Effector memory CD4-positive, alpha-beta T cell (primary cell): ENCODE data around the gene HEPHL1.

ENCODE experiments used
- DNase-seq, 3 donors: peaks; one replicate each; pipeline ENCODE4 v3.0.0-alpha.2; 2020
- H3K27ac ChIP-seq: 2 replicates; pipeline ENCODE4 v1.7.0; 2013; ENCODE audit warnings: mild to moderate bottlenecking, low read length, moderate library complexity; ENCODE audit not compliant: insufficient read depth, poor library complexity, severe bottlenecking
- H3K27me3 ChIP-seq: replicated peaks from 2 replicates; pipeline ENCODE4 v1.7.0; 2013; ENCODE audit warnings: mild to moderate bottlenecking, low read length; ENCODE audit not compliant: insufficient read depth, control insufficient read depth, poor library complexity, severe bottlenecking
- H3K36me3 ChIP-seq: 2 replicates; pipeline ENCODE4 v1.7.0; 2013; ENCODE audit warnings: mild to moderate bottlenecking, low read length, moderate library complexity; ENCODE audit not compliant: control insufficient read depth, insufficient read depth
- H3K4me1 ChIP-seq: 2 replicates; pipeline ENCODE4 v1.7.0; 2013; ENCODE audit warnings: low read length, mild to moderate bottlenecking; ENCODE audit not compliant: control insufficient read depth, insufficient read depth, poor library complexity, severe bottlenecking
- H3K4me3 ChIP-seq: 2 replicates; pipeline ENCODE4 v1.7.0; 2013; ENCODE audit warnings: low read length, low read depth, mild to moderate bottlenecking; ENCODE audit not compliant: insufficient read depth, poor library complexity, severe bottlenecking
- H3K9me3 ChIP-seq: 2 replicates; pipeline ENCODE4 v1.7.0; 2013; ENCODE audit warnings: mild to moderate bottlenecking, low read length, moderate library complexity; ENCODE audit not compliant: control insufficient read depth

Gene HEPHL1

GRCh38 chr11:94017446-94017845 is 3.7 kb upstream of the HEPHL1 start:
- H3K9me3 ChIP-seq = no peaks in the 10 kb centered on the region
- DNase-seq = no peak
- no peaks in the 10 kb centered on the region for H3K4me1 ChIP-seq
- H3K27ac ChIP-seq = no peak overlapping the region
- no peaks in the 10 kb centered on the region for H3K36me3 ChIP-seq
- H3K4me3 ChIP-seq = no peak overlapping the region
- no peaks in the 10 kb centered on the region for H3K27me3 ChIP-seq

- H3K4me3 ChIP-seq = no peak overlapping the region
- H3K4me1 ChIP-seq = no peaks in the 10 kb centered on the region
- H3K27me3 ChIP-seq = no peaks in the 10 kb centered on the region
- H3K36me3 ChIP-seq = no peaks in the 10 kb centered on the region
- DNase-seq = no peak
- no peaks in the 10 kb centered on the region for H3K9me3 ChIP-seq
- no peak overlapping the region for H3K27ac ChIP-seq
Observed at GRCh38 chr11:94018721-94019120, 2.4 kb upstream of the HEPHL1 start.

GRCh38 chr11:94023856-94024255 is 2.7 kb downstream of the HEPHL1 start:
- Histone ChIP-seq H3K4me3 (no peak overlapping the region), H3K27ac (no peak overlapping the region), H3K27me3 (no peaks in the 10 kb centered on the region), H3K36me3 (no peaks in the 10 kb centered on the region), H3K9me3 (no peaks in the 10 kb centered on the region), H3K4me1 (no peaks in the 10 kb centered on the region)
- DNase-seq = no peak

GRCh38 chr11:94024547-94024946 is 3.4 kb downstream of the HEPHL1 start:
- no peak overlapping the region for H3K27ac ChIP-seq
- H3K9me3 ChIP-seq = no peaks in the 10 kb centered on the region
- H3K4me1 ChIP-seq = no peaks in the 10 kb centered on the region
- DNase-seq = no peak
- H3K4me3 ChIP-seq = no peak overlapping the region
- H3K36me3 ChIP-seq = no peaks in the 10 kb centered on the region
- no peaks in the 10 kb centered on the region for H3K27me3 ChIP-seq

GRCh38 chr11:94025690-94026394 is 4.7 kb downstream of the HEPHL1 start:
- Histone ChIP-seq H3K9me3 (no peaks in the 10 kb centered on the region), H3K36me3 (no peaks in the 10 kb centered on the region), H3K4me1 (no peaks in the 10 kb centered on the region), H3K4me3 (no peak overlapping the region), H3K27me3 (no peaks in the 10 kb centered on the region), H3K27ac (no peak overlapping the region)
- DNase-seq = no peak

- H3K27me3 ChIP-seq = no peaks in the 10 kb centered on the region
- no peaks in the 10 kb centered on the region for H3K36me3 ChIP-seq
- H3K4me1 ChIP-seq = no peaks in the 10 kb centered on the region
- DNase-seq = no peak
- no peaks in the 10 kb centered on the region for H3K9me3 ChIP-seq
- H3K27ac ChIP-seq = no peak overlapping the region
- H3K4me3 ChIP-seq = no peak overlapping the region
Observed at GRCh38 chr11:94027210-94027609, 6.1 kb downstream of the HEPHL1 start.

GRCh38 chr11:94028436-94028835 is 7.3 kb downstream of the HEPHL1 start:
- H3K9me3 ChIP-seq = no peaks in the 10 kb centered on the region
- H3K36me3 ChIP-seq = no peaks in the 10 kb centered on the region
- H3K4me1 ChIP-seq = no peaks in the 10 kb centered on the region
- H3K4me3 ChIP-seq = no peak overlapping the region
- DNase-seq = no peak
- no peaks in the 10 kb centered on the region for H3K27me3 ChIP-seq
- no peak overlapping the region for H3K27ac ChIP-seq

- Histone ChIP-seq H3K4me3 (no peak overlapping the region), H3K27me3 (no peaks in the 10 kb centered on the region), H3K27ac (no peak overlapping the region), H3K9me3 (no peaks in the 10 kb centered on the region), H3K4me1 (no peaks in the 10 kb centered on the region), H3K36me3 (no peaks in the 10 kb centered on the region)
- DNase-seq = no peak
Observed at GRCh38 chr11:94030059-94030458, 8.9 kb downstream of the HEPHL1 start.

GRCh38 chr11:94031625-94032024 is 10.5 kb downstream of the HEPHL1 start:
- no peak for DNase-seq
- Histone ChIP-seq H3K9me3 (no peaks in the 10 kb centered on the region), H3K4me1 (no peaks in the 10 kb centered on the region), H3K27me3 (no peaks in the 10 kb centered on the region), H3K36me3 (no peaks in the 10 kb centered on the region), H3K27ac (no peak overlapping the region), H3K4me3 (no peak overlapping the region)

GRCh38 chr11:94032066-94032465 is 10.9 kb downstream of the HEPHL1 start:
- H3K36me3 ChIP-seq = no peaks in the 10 kb centered on the region

More at GRCh38 chr11:94032066-94032465, 10.9 kb downstream of the HEPHL1 start:
- DNase-seq = no peak
- Histone ChIP-seq H3K4me1 (no peaks in the 10 kb centered on the region), H3K27ac (no peak overlapping the region), H3K4me3 (no peak overlapping the region), H3K27me3 (no peaks in the 10 kb centered on the region), H3K9me3 (no peaks in the 10 kb centered on the region)
